ENCODE data around the gene TEX22. TPM values are rescaled to one million over a fixed set of nuclear protein-coding genes. Genes with fewer than 3 reads are reported as not detected.

TEX22 gene
- total and polyA plus RNA-seq, 7 donors = 0.50 TPM; not detected in 6

DNA sequence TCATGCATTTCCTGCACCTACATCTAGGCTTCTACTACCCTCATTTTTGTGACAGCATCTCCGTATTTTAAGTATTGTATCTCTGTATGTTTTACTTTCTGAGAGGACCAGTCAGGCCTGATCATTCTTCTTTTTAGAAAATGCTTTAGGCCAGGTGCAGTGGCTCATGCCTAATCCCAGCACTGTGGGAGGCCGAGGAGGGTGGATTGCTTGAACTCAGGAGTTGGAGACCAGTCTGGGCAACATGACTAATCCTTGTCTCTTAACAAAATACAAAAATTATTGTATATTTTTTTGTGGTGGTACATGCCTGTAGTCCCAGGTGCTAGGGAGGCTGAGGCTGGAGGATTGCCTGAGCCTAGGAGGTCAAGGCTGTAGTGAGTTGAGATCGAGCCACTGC is 46.9 kb upstream of the TEX22 start:
- TF ChIP-seq, protein P1, sequence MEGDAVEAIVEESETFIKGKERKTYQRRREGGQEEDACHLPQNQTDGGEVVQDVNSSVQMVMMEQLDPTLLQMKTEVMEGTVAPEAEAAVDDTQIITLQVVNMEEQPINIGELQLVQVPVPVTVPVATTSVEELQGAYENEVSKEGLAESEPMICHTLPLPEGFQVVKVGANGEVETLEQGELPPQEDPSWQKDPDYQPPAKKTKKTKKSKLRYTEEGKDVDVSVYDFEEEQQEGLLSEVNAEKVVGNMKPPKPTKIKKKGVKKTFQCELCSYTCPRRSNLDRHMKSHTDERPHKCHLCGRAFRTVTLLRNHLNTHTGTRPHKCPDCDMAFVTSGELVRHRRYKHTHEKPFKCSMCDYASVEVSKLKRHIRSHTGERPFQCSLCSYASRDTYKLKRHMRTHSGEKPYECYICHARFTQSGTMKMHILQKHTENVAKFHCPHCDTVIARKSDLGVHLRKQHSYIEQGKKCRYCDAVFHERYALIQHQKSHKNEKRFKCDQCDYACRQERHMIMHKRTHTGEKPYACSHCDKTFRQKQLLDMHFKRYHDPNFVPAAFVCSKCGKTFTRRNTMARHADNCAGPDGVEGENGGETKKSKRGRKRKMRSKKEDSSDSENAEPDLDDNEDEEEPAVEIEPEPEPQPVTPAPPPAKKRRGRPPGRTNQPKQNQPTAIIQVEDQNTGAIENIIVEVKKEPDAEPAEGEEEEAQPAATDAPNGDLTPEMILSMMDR (IDR thresholded peaks at IDR 0.05) = no peak
- TF ChIP-seq POLR2AphosphoS5 (IDR thresholded peaks at IDR 0.05) (no peak), EP300 (IDR thresholded peaks at IDR 0.05) (no peak), POLR2A (IDR thresholded peaks at IDR 0.05) (no peak)
- intact Hi-C loops (cut with DNase I) = loop anchor here (5.0 kb wide), 1 partner anchor 259 kb away; no protein-coding TSS in a partner anchor
- WGBS, 2 donors = 94 to 97% methylated on average over 3 of the region's 3 CpGs
- no peaks in the 10 kb centered on the region for H3K27me3 ChIP-seq
- H3K4me1 ChIP-seq = peaks cover 0 to 14% (median 4%) of the 10 kb centered on the region in 4 donors
- H3K36me3 ChIP-seq = peaks cover 0 to 23% (median 8%) of the 10 kb centered on the region in 4 donors
- no peak overlapping the region for H3K27ac ChIP-seq
- H3K9me3 ChIP-seq = no peaks in the 10 kb centered on the region
- H3K4me3 ChIP-seq = no peak overlapping the region
- no peak for DNase-seq

- DNase-seq = peak; percentile 90
- Histone ChIP-seq H3K4me1 (peaks cover 0 to 10% (median 4%) of the 10 kb centered on the region in 4 donors), H3K36me3 (peaks cover 0 to 24% (median 8%) of the 10 kb centered on the region in 4 donors), H3K27me3 (no peaks in the 10 kb centered on the region), H3K4me3 (no peak overlapping the region), H3K9me3 (no peaks in the 10 kb centered on the region), H3K27ac (peak overlapping the region in 1 of 4 donors; percentile 3)
- 58 to 64% methylated on average over 26 of the region's 26 CpGs for WGBS, 2 donors
- TF ChIP-seq, protein P1 (IDR thresholded peaks at IDR 0.05) = peak; percentile 68 to 90 (median 84)
- TF ChIP-seq POLR2A (IDR thresholded peaks at IDR 0.05) (no peak), POLR2AphosphoS5 (IDR thresholded peaks at IDR 0.05) (no peak), EP300 (IDR thresholded peaks at IDR 0.05) (no peak)
- intact Hi-C loops (cut with DNase I) = loop anchor here (1.0 to 5.0 kb wide), 2 partner anchors 149 to 260 kb away; no protein-coding TSS in a partner anchor
Observed at GRCh38 chr14:105351920-105352851, 46.2 kb upstream of the TEX22 start.

- intact Hi-C loops (cut with DNase I) = loop anchor here (5.0 kb wide), 1 partner anchor 261 kb away; no protein-coding TSS in a partner anchor
- Histone ChIP-seq H3K4me3 (no peak overlapping the region), H3K4me1 (peaks cover 0 to 5% (median 4%) of the 10 kb centered on the region in 4 donors), H3K36me3 (peaks cover 0 to 24% (median 8%) of the 10 kb centered on the region in 4 donors), H3K9me3 (no peaks in the 10 kb centered on the region), H3K27ac (no peak overlapping the region), H3K27me3 (no peaks in the 10 kb centered on the region)
- no peak for DNase-seq
- 92 to 94% methylated on average over 10 of the region's 10 CpGs for WGBS, 2 donors
- TF ChIP-seq, protein P1 (IDR thresholded peaks at IDR 0.05) = no peak
- no peak for TF ChIP-seq POLR2AphosphoS5 (IDR thresholded peaks at IDR 0.05)
- TF ChIP-seq EP300 (IDR thresholded peaks at IDR 0.05) = no peak
- no peak for TF ChIP-seq POLR2A (IDR thresholded peaks at IDR 0.05)
Observed at GRCh38 chr14:105353136-105353535, 45.2 kb upstream of the TEX22 start.

DNA sequence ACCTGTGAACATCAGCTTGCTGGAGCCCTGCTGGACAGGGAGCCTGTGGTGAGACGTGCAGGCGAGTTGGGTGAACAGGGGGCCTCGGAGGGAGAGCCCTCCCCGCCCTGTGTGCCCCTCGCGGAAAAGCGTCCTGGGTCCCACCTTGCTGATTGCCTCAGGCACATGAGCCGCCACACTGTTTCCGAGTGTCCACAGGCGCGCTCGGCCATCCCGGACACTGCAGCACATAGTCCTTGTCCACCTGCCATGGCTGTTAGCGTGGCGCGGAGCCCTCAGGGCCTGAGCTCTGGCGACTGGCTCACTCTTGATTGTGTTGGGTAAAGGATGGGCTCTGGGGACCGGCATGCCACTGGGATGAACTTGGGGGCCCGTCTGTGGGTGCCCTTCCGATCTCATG is 43.8 kb upstream of the TEX22 start:
- no peak for TF ChIP-seq POLR2A (IDR thresholded peaks at IDR 0.05)
- TF ChIP-seq, protein P1 (IDR thresholded peaks at IDR 0.05) = no peak
- no peaks in the 10 kb centered on the region for H3K27me3 ChIP-seq
- H3K36me3 ChIP-seq = peaks cover 0 to 28% (median 7%) of the 10 kb centered on the region in 4 donors
- H3K4me1 ChIP-seq = peaks cover 0 to 5% (median 4%) of the 10 kb centered on the region in 4 donors
- 96% methylated on average over 20 of the region's 20 CpGs for WGBS, 2 donors
- no peak for DNase-seq
- H3K27ac ChIP-seq = no peak overlapping the region
- H3K4me3 ChIP-seq = no peak overlapping the region
- intact Hi-C loops (cut with DNase I) = loop anchor here (5.0 kb wide), 1 partner anchor 262 kb away; no protein-coding TSS in a partner anchor
- H3K9me3 ChIP-seq = no peaks in the 10 kb centered on the region

Data from sigmoid colon (tissue), 7 donors.